Measurements from ENCODE around the gene ANXA4. TPM values are rescaled to one million over a fixed set of nuclear protein-coding genes. Genes with fewer than 3 reads are reported as not detected.
A peak's percentile ranks its signal among the peaks of the same experiment; 100 is the strongest.

Gene ANXA4
- total RNA-seq, 1 experiment from 2014 or later = 82.9 TPM

DNA sequence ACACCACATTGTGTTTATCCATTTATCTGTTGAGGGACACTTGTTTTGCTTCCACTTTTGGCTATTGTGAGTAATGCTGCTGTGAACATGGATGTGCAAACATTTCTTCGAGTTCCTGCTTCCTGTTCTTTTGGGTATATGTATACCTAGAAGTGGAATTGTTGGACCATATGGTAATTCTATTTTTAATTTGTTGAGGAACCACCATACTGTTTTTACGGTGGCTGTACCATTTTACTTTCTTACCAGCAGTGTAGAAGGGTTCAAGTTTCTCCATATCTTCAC is 23.1 kb downstream of the ANXA4 start:
- Histone ChIP-seq H3K9me3 (ENCODE audit: insufficient read depth, low read depth) (no peaks in the 10 kb centered on the region), H3K36me3 (ENCODE audit: low read depth) (no peaks in the 10 kb centered on the region), H3F3A (ENCODE audit: insufficient read depth, low read depth) (peaks cover 40% of the 10 kb centered on the region), H3K9me2 (ENCODE audit: insufficient read depth) (no peaks in the 10 kb centered on the region), H3K4me2 (peak overlapping the region; percentile 54), H3K27me3 (ENCODE audit: insufficient read depth, low read depth) (no peaks in the 10 kb centered on the region), H3K4me1 (replicated peaks; ENCODE audit: insufficient read depth) (peaks cover 62% of the 10 kb centered on the region), H4K20me1 (ENCODE audit: insufficient read depth) (no peaks in the 10 kb centered on the region), H3K4me3 (no peak overlapping the region), H3K79me2 (ENCODE audit: low read depth) (peaks cover 29% of the 10 kb centered on the region), H2AFZ (no peak overlapping the region), H3K27ac (0 out of 2 replicates have a peak overlapping the region, but pooled peaks have one; percentile 52)
- intact Hi-C loops (cut with micrococcal nuclease; ENCODE audit: unreplicated experiment) = no loop called here
- ChIA-PET CTCF (no interaction called here), POLR2A (ENCODE audit: unreplicated experiment) (no interaction called here)
- BruUV-seq (replicated peaks) = no TSS peak
- TF ChIP-seq, protein P1, sequence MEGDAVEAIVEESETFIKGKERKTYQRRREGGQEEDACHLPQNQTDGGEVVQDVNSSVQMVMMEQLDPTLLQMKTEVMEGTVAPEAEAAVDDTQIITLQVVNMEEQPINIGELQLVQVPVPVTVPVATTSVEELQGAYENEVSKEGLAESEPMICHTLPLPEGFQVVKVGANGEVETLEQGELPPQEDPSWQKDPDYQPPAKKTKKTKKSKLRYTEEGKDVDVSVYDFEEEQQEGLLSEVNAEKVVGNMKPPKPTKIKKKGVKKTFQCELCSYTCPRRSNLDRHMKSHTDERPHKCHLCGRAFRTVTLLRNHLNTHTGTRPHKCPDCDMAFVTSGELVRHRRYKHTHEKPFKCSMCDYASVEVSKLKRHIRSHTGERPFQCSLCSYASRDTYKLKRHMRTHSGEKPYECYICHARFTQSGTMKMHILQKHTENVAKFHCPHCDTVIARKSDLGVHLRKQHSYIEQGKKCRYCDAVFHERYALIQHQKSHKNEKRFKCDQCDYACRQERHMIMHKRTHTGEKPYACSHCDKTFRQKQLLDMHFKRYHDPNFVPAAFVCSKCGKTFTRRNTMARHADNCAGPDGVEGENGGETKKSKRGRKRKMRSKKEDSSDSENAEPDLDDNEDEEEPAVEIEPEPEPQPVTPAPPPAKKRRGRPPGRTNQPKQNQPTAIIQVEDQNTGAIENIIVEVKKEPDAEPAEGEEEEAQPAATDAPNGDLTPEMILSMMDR (conservative IDR thresholded peaks at IDR 0.05) = no peak
- TF ChIP-seq EZH2 (IDR thresholded peaks at IDR 0.05; ENCODE audit: low read depth) = no peak
- DNase-seq = no peak

DNA sequence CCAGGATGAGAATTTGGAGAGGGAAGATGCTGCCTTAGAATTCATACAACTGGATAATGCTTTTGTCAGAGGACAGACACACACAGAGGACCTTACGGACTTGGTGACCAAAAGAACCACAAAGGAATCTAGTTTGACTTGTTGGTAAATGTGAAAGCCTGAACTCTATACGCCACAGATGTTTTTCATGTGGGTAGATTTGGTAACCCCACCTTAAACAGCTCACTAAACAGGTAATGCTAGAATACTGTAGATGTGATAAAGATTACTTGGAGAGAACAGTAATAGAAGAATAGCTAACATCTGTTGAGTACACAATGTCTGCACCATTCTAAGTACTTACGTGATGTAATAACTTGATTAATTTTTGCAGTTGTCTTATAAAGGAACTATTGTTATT is 24.1 kb downstream of the ANXA4 start:
- peak; percentile 18 to 96 for DNase-seq
- H3K9me3 ChIP-seq (ENCODE audit: insufficient read depth, low read depth) = no peaks in the 10 kb centered on the region
- H2AFZ ChIP-seq = no peak overlapping the region
- H3K27me3 ChIP-seq (ENCODE audit: insufficient read depth, low read depth) = no peaks in the 10 kb centered on the region
- peaks cover 29% of the 10 kb centered on the region for H3K79me2 ChIP-seq (ENCODE audit: low read depth)
- H3K4me3 ChIP-seq = no peak overlapping the region
- BruUV-seq (replicated peaks) = no TSS peak
- H3K4me2 ChIP-seq = peak overlapping the region; percentile 54
- H3K4me1 ChIP-seq (replicated peaks; ENCODE audit: insufficient read depth) = peaks cover 72% of the 10 kb centered on the region
- H3K9me2 ChIP-seq (ENCODE audit: insufficient read depth) = no peaks in the 10 kb centered on the region
- no peaks in the 10 kb centered on the region for H3K36me3 ChIP-seq (ENCODE audit: low read depth)
- ChIA-PET CTCF (no interaction called here), POLR2A (ENCODE audit: unreplicated experiment) (interaction anchor here (0.6 kb wide), 1 partner anchor 29 kb away, joined by 7 read pairs; no protein-coding TSS in a partner anchor)
- no peaks in the 10 kb centered on the region for H4K20me1 ChIP-seq (ENCODE audit: insufficient read depth)
- intact Hi-C loops (cut with micrococcal nuclease; ENCODE audit: unreplicated experiment) = loop anchor here (1.0 to 2.0 kb wide), 2 partner anchors 10 to 25 kb away; no protein-coding TSS in a partner anchor
- peaks cover 41% of the 10 kb centered on the region for H3F3A ChIP-seq (ENCODE audit: insufficient read depth, low read depth)
- H3K27ac ChIP-seq = peak overlapping the region; percentile 52; the same call in 1 of the 2 replicates
- TF ChIP-seq EZH2 (IDR thresholded peaks at IDR 0.05; ENCODE audit: low read depth) = no peak
- TF ChIP-seq, protein P1 (conservative IDR thresholded peaks at IDR 0.05) = no peak

DNA sequence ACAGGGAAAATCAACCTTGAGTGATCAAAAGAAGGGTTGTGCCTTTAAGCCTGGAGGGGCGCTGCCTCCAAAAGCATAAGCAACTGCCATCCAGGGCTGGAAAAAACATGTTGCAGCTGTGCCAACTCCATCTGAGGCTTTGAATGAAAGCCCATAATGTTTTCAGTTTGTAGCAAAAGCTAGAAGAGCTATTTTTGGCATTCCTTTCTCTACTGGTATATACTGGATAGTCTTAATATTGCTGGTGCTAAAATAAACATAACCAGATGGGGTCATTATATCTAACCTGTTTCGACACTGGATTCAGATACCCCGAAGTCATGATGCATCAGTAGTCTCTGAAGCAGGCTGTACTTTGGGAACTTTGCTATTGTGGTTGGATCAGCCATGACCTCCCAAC is 25.1 kb downstream of the ANXA4 start:
- H3K4me1 ChIP-seq (replicated peaks; ENCODE audit: insufficient read depth) = peaks cover 82% of the 10 kb centered on the region
- intact Hi-C loops (cut with micrococcal nuclease; ENCODE audit: unreplicated experiment) = loop anchor here (2.0 kb wide), 1 partner anchor 26 kb away; no protein-coding TSS in a partner anchor

More for the DNA sequence above, 25.1 kb downstream of the ANXA4 start:
- no peak overlapping the region for H3K4me3 ChIP-seq
- TF ChIP-seq, protein P1 (conservative IDR thresholded peaks at IDR 0.05) = no peak
- no peak for TF ChIP-seq EZH2 (IDR thresholded peaks at IDR 0.05; ENCODE audit: low read depth)
- ChIA-PET POLR2A (ENCODE audit: unreplicated experiment) (interaction anchor here (0.7 kb wide), 1 partner anchor 871 kb away, joined by 3 read pairs; no protein-coding TSS in a partner anchor), CTCF (interaction anchor here (0.6 kb wide), 1 partner anchor 25 kb away, joined by 5 read pairs; no protein-coding TSS in a partner anchor)
- DNase-seq = no peak
- peaks cover 41% of the 10 kb centered on the region for H3F3A ChIP-seq (ENCODE audit: insufficient read depth, low read depth)
- H3K9me3 ChIP-seq (ENCODE audit: insufficient read depth, low read depth) = no peaks in the 10 kb centered on the region
- H2AFZ ChIP-seq = no peak overlapping the region
- H4K20me1 ChIP-seq (ENCODE audit: insufficient read depth) = no peaks in the 10 kb centered on the region
- H3K9me2 ChIP-seq (ENCODE audit: insufficient read depth) = no peaks in the 10 kb centered on the region
- peaks cover 33% of the 10 kb centered on the region for H3K79me2 ChIP-seq (ENCODE audit: low read depth)
- no peaks in the 10 kb centered on the region for H3K27me3 ChIP-seq (ENCODE audit: insufficient read depth, low read depth)
- H3K4me2 ChIP-seq = 0 out of 2 replicates have a peak overlapping the region, but pooled peaks have one; percentile 54
- H3K27ac ChIP-seq = no peak overlapping the region
- H3K36me3 ChIP-seq (ENCODE audit: low read depth) = no peaks in the 10 kb centered on the region
- no TSS peak for BruUV-seq (replicated peaks)
